CD4-positive, CD25-positive, alpha-beta regulatory T cell (primary cell): Measurements from ENCODE around the gene LCE2A. TPM values are rescaled to one million over a fixed set of nuclear protein-coding genes. Genes with fewer than 3 reads are reported as not detected.
"Not testable (repeated sequence)": the region's sequence is repeated elsewhere in the genome, so short reads cannot be mapped to it uniquely, and the experiment has no call there.

ENCODE experiments used
- ATAC-seq, 2 donors: fragments of 150-1000 bp; cut with Tn5 transposase; one replicate each; pipeline ENCODE4 v1.10.0; 2021; ENCODE audit warnings: low read depth in 2 of 2, moderate number of reproducible peaks in 2 of 2, moderate library complexity in 1 of 2
- DNase-seq, 3 donors: peaks; one replicate each; pipeline versions ENCODE4 v3.0.0 to v3.0.0-alpha.2; 2012 to 2022; ENCODE audit warnings: mixed read lengths in 1 of 3
- H3K27ac ChIP-seq: one replicate; pipeline ENCODE4 v1.7.0; 2013; ENCODE audit warnings: mild to moderate bottlenecking, low read length; ENCODE audit not compliant: insufficient read depth, poor library complexity, severe bottlenecking
- H3K27me3 ChIP-seq: one replicate; pipeline ENCODE4 v1.7.0; 2013; ENCODE audit warnings: low read length; ENCODE audit not compliant: control insufficient read depth, insufficient read depth
- H3K36me3 ChIP-seq: one replicate; pipeline ENCODE4 v1.7.0; 2013; ENCODE audit warnings: mild to moderate bottlenecking, low read length, moderate library complexity; ENCODE audit not compliant: control insufficient read depth, insufficient read depth
- H3K4me1 ChIP-seq: 2 replicates; pipeline ENCODE4 v1.7.0; 2013; ENCODE audit warnings: mild to moderate bottlenecking, low read length; ENCODE audit not compliant: insufficient read depth, control insufficient read depth, poor library complexity, severe bottlenecking
- H3K4me3 ChIP-seq: one replicate; pipeline ENCODE4 v1.7.0; 2013; ENCODE audit warnings: low read depth, mild to moderate bottlenecking, low read length, moderate library complexity
- H3K9me3 ChIP-seq, 2 experiments: 1 replicate in 1 of 2; 2 replicates in 1 of 2; pipeline ENCODE4 v1.7.0; 2013; ENCODE audit warnings: low read length in 2 of 2, mild to moderate bottlenecking in 1 of 2, moderate library complexity in 1 of 2; ENCODE audit not compliant: control insufficient read depth in 2 of 2
- H3K27ac Mint-ChIP-seq, 3 donors: one replicate each; pipeline ENCODE4 v1.8.0; 2020 to 2022; ENCODE audit warnings: mild to moderate bottlenecking in 3 of 3, mixed read lengths in 3 of 3, moderate library complexity in 2 of 3
- H3K27me3 Mint-ChIP-seq: one replicate; pipeline ENCODE4 v1.8.0; 2022; ENCODE audit warnings: mild to moderate bottlenecking, mixed read lengths
- H3K36me3 Mint-ChIP-seq: one replicate; pipeline ENCODE4 v1.8.0; 2020; ENCODE audit warnings: mixed read lengths
- H3K4me1 Mint-ChIP-seq, 4 donors: one replicate each; pipeline ENCODE4 v1.8.0; 2020 to 2022; ENCODE audit warnings: mixed read lengths in 4 of 4, mild to moderate bottlenecking in 1 of 4
- H3K4me3 Mint-ChIP-seq, 4 donors: one replicate each; pipeline ENCODE4 v1.8.0; 2020 to 2022; ENCODE audit warnings: mild to moderate bottlenecking in 4 of 4, mixed read lengths in 4 of 4, moderate library complexity in 3 of 4
- H3K9me3 Mint-ChIP-seq, 7 donors: one replicate each; pipeline ENCODE4 v1.8.0; 2020 to 2022; ENCODE audit warnings: mixed read lengths in 7 of 7, mild to moderate bottlenecking in 3 of 7, moderate library complexity in 2 of 7
- polyA plus RNA-seq, 4 donors: library from polyadenylated mRNA; unstranded; fragments of 300-500 nt; fragmentation: Illumina TruSeq; gene quantifications; one replicate each; pipeline ENCODE4 v1.2.3, GENCODE V29; 2021
- total RNA-seq: library from RNA; stranded (reverse); gene quantifications from one replicate; pipeline ENCODE4 v1.2.3, GENCODE V29; 2022

Gene LCE2A, protein sequence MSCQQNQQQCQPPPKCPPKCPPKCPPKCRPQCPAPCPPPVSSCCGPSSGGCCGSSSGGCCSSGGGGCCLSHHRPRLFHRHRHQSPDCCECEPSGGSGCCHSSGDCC
- total RNA-seq (not detected), polyA plus RNA-seq (not detected)

- no peaks in the 10 kb centered on the region for H3K4me1 ChIP-seq
- Mint-ChIP-seq H3K27ac (no peak within 1 kb of the TSS), H3K27me3 (peaks cover 14% of the 10 kb centered on the region), H3K4me1 (peaks cover 0 to 4% (median 0%) of the 10 kb centered on the region in 4 donors), H3K9me3 (peaks cover 0 to 6% (median 1%) of the 10 kb centered on the region in 7 donors), H3K4me3 (no peak within 1 kb of the TSS), H3K36me3 (no peaks in the 10 kb centered on the region)
- no peaks in the 10 kb centered on the region for H3K27me3 ChIP-seq
- DNase-seq (no peak), ATAC-seq (no peak)
- no peaks in the 10 kb centered on the region for H3K9me3 ChIP-seq
- H3K27ac ChIP-seq = no peak within 1 kb of the TSS
- no peak within 1 kb of the TSS for H3K4me3 ChIP-seq
- no peaks in the 10 kb centered on the region for H3K36me3 ChIP-seq
Observed at GRCh38 chr1:152697701-152698600, at the start of gene LCE2A. LCE2A (plus strand) TSS chr1:152698345; CDS start chr1:152698902, 557 bp downstream.

- no peak overlapping the region for H3K27ac Mint-ChIP-seq
Observed at GRCh38 chr1:152654110-152654509, 44.0 kb upstream of the LCE2A start.

DNA sequence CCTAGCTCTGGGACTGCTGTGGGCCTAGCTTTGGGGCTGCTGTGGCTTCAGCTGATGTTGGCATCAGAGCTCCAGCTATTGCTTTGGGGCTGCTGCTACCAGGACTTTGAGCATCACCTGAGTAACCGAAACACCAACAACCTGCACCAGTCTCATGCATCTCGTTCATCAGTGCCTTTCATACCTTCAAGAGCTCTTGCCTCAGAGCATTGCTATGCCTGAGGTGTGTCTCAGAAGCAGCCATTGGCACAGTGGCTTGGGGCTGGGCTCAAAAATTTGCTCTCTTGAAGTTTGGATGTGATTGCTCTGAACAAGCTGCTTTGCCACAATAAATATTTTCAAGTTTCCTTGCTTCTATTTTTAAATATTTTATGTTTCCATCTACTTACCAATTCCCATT, 41.7 kb upstream of the LCE2A start:
- peaks cover 0 to 2% (median 0%) of the 10 kb centered on the region in 7 donors for H3K9me3 Mint-ChIP-seq
- H3K27me3 Mint-ChIP-seq = peaks cover 33% of the 10 kb centered on the region
- no peaks in the 10 kb centered on the region for H3K36me3 Mint-ChIP-seq
- no peak overlapping the region for H3K4me3 Mint-ChIP-seq
- Histone ChIP-seq H3K27me3 (peaks cover 12% of the 10 kb centered on the region), H3K36me3 (no peaks in the 10 kb centered on the region), H3K4me1 (no peaks in the 10 kb centered on the region), H3K27ac (no peak overlapping the region), H3K4me3 (no peak overlapping the region), H3K9me3 (no peaks in the 10 kb centered on the region)
- ATAC-seq (no peak), DNase-seq (no peak)
- H3K27ac Mint-ChIP-seq = no peak overlapping the region
- H3K4me1 Mint-ChIP-seq = peaks cover 0 to 7% (median 3%) of the 10 kb centered on the region in 4 donors

More at GRCh38 chr1:152654110-152654509, 44.0 kb upstream of the LCE2A start:
- Histone ChIP-seq H3K9me3 (no peaks in the 10 kb centered on the region), H3K27ac (no peak overlapping the region), H3K36me3 (no peaks in the 10 kb centered on the region), H3K4me1 (no peaks in the 10 kb centered on the region), H3K27me3 (peaks cover 15% of the 10 kb centered on the region), H3K4me3 (no peak overlapping the region)
- Mint-ChIP-seq H3K27me3 (peaks cover 29% of the 10 kb centered on the region), H3K4me1 (peaks cover 0 to 7% (median 3%) of the 10 kb centered on the region in 4 donors), H3K9me3 (no peaks in the 10 kb centered on the region), H3K36me3 (no peaks in the 10 kb centered on the region), H3K4me3 (no peak overlapping the region)
- ATAC-seq = no peak
- peak in 2 of 3 donors; percentile 7 to 62 for DNase-seq

DNA sequence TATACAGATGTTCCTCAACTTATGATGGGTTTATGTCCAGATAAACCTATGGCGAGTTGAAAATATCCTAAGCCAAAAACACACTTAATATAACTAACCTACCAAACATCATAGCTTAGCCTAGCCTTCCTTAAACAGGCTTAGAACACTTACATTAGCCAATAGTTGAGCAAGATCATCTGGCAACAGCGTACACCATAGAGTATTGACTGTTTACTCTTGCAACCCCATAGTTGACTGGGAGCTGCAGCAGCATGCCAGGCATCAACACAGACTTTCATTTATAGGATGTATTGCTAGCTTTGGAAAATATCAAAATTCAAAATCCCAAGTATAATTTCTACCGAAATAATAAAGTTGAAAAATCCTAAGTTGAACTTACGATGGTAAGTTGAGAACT, 40.5 kb upstream of the LCE2A start:
- H3K27me3 Mint-ChIP-seq = peaks cover 35% of the 10 kb centered on the region
- H3K9me3 Mint-ChIP-seq = peaks cover 0 to 2% (median 0%) of the 10 kb centered on the region in 7 donors
- peaks cover 10% of the 10 kb centered on the region for H3K27me3 ChIP-seq
- H3K4me3 Mint-ChIP-seq = no peak overlapping the region
- no peak overlapping the region for H3K27ac Mint-ChIP-seq
- H3K4me1 Mint-ChIP-seq = peaks cover 0 to 7% (median 3%) of the 10 kb centered on the region in 4 donors
- no peak overlapping the region for H3K4me3 ChIP-seq
- ATAC-seq (no peak), DNase-seq (no peak)
- H3K27ac ChIP-seq = no peak overlapping the region
- H3K9me3 ChIP-seq = no peaks in the 10 kb centered on the region
- H3K4me1 ChIP-seq = no peaks in the 10 kb centered on the region
- no peaks in the 10 kb centered on the region for H3K36me3 Mint-ChIP-seq
- no peaks in the 10 kb centered on the region for H3K36me3 ChIP-seq

DNA sequence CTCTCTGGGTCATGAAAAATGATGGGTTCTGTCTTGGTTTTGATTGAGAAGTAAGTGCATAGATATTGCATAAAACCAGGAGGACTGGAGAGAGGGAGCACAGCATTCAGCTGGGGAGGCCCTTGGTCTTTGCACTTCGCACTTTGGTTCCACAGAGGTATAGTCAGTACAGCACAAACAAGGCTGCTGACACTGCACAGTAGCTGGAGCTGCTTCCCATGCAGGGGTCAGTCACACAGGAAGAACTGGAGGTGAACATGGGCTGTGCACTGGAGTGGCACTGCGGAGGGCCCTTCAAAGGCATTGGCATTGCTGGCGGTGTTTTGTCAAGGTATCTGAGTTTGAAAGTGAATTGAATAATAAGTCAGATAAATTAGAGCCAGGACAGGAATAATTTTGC, 39.5 kb upstream of the LCE2A start:
- Histone ChIP-seq H3K27ac (no peak overlapping the region), H3K36me3 (no peaks in the 10 kb centered on the region), H3K27me3 (peaks cover 11% of the 10 kb centered on the region), H3K4me1 (no peaks in the 10 kb centered on the region), H3K4me3 (no peak overlapping the region), H3K9me3 (no peaks in the 10 kb centered on the region)
- peak overlapping the region in 1 of 3 donors; percentile 62 for H3K27ac Mint-ChIP-seq
- no peak overlapping the region for H3K4me3 Mint-ChIP-seq
- ATAC-seq = no peak
- peaks cover 0 to 2% (median 0%) of the 10 kb centered on the region in 7 donors for H3K9me3 Mint-ChIP-seq
- no peaks in the 10 kb centered on the region for H3K36me3 Mint-ChIP-seq
- H3K27me3 Mint-ChIP-seq = peaks cover 37% of the 10 kb centered on the region
- H3K4me1 Mint-ChIP-seq = peaks cover 0 to 5% (median 3%) of the 10 kb centered on the region in 4 donors
- no peak for DNase-seq

- H3K9me3 ChIP-seq = peaks cover 0 to 2% of the 10 kb centered on the region in 2 experiments
- H3K36me3 ChIP-seq = no peaks in the 10 kb centered on the region
- Mint-ChIP-seq H3K36me3 (no peaks in the 10 kb centered on the region), H3K4me1 (no peaks in the 10 kb centered on the region), H3K4me3 (no peak within 1 kb of the TSS), H3K9me3 (peaks cover 0 to 2% (median 0%) of the 10 kb centered on the region in 7 donors), H3K27me3 (peaks cover 21% of the 10 kb centered on the region), H3K27ac (no peak within 1 kb of the TSS)
- H3K27me3 ChIP-seq = peaks cover 9% of the 10 kb centered on the region
- DNase-seq (no peak), ATAC-seq (no peak)
- no peak within 1 kb of the TSS for H3K27ac ChIP-seq
- H3K4me1 ChIP-seq = no peaks in the 10 kb centered on the region
- H3K4me3 ChIP-seq = no peak within 1 kb of the TSS
Observed at GRCh38 chr1:152663098-152663497, 35.0 kb upstream of the LCE2A start, which contains the start of gene LCE2D. LCE2D (plus strand) TSS chr1:152663380; CDS start chr1:152664106, 726 bp downstream.

DNA sequence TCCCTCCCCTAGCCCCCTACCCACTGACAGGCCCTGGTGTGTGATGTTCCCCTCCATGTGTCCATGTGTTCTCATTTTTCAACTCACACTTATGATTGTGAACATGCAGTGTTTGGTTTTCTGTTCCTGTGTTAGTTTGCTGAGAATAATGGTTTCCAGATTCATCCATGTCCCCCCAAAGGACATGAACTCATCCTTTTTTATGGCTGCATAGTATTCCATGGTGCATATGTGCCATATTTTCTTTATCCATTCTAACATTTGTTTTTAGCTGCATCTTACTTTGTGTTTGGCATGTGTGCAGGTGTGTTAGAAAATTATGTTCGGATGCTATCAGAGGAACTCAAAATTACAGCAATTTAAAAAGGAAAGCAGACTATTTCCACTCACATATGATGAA, 32.0 kb upstream of the LCE2A start:
- not testable (repeated sequence) for H3K27me3 ChIP-seq, H3K4me3 ChIP-seq, H3K27ac ChIP-seq, H3K9me3 Mint-ChIP-seq, H3K4me1 ChIP-seq, H3K27me3 Mint-ChIP-seq, H3K4me3 Mint-ChIP-seq, DNase-seq, H3K27ac Mint-ChIP-seq, H3K9me3 ChIP-seq, ATAC-seq, H3K36me3 ChIP-seq, H3K36me3 Mint-ChIP-seq, H3K4me1 Mint-ChIP-seq
